ENCODE measurements around the gene GRHL1.

The GRHL1 gene

GRCh38 chr2:10001586-10001985 is 50.1 kb downstream of the GRHL1 start:
- H3K79me2 ChIP-seq (ENCODE audit: low read length): no peaks in the 10 kb centered on the region
- H3K9ac ChIP-seq (ENCODE audit: low read length): no peak overlapping the region
- H2AFZ ChIP-seq (ENCODE audit: low read depth, low read length): no peak overlapping the region
- TF ChIP-seq EZH2phosphoT487 (IDR thresholded peaks at IDR 0.05; ENCODE audit: low read depth) (no peak), CTCF (IDR thresholded peaks at IDR 0.05; ENCODE audit: low read depth, low read length) (no peak)
- H3K4me2 ChIP-seq (ENCODE audit: low read length): no peak overlapping the region
- no peaks in the 10 kb centered on the region for H3K27me3 ChIP-seq (ENCODE audit: low read depth, low read length)
- H3K4me3 ChIP-seq (ENCODE audit: low read length): no peak overlapping the region
- no peaks in the 10 kb centered on the region for H3K4me1 ChIP-seq (ENCODE audit: low read length)
- no peak overlapping the region for H3K27ac ChIP-seq (ENCODE audit: low read length)
- no peaks in the 10 kb centered on the region for H4K20me1 ChIP-seq (ENCODE audit: insufficient read depth, low read length)
- no peaks in the 10 kb centered on the region for H3K36me3 ChIP-seq (replicated peaks; ENCODE audit: low read depth, low read length)
- H3K9me3 ChIP-seq (ENCODE audit: insufficient read depth, low read length): no peaks in the 10 kb centered on the region

GRCh38 chr2:10002109-10002508 is 50.6 kb downstream of the GRHL1 start:
- Histone ChIP-seq H3K9me3 (ENCODE audit: insufficient read depth, low read length) (no peaks in the 10 kb centered on the region), H3K36me3 (replicated peaks; ENCODE audit: low read depth, low read length) (no peaks in the 10 kb centered on the region), H2AFZ (ENCODE audit: low read depth, low read length) (no peak overlapping the region), H4K20me1 (ENCODE audit: insufficient read depth, low read length) (no peaks in the 10 kb centered on the region), H3K27ac (ENCODE audit: low read length) (no peak overlapping the region), H3K9ac (ENCODE audit: low read length) (no peak overlapping the region), H3K27me3 (ENCODE audit: low read depth, low read length) (no peaks in the 10 kb centered on the region), H3K4me1 (ENCODE audit: low read length) (no peaks in the 10 kb centered on the region), H3K79me2 (ENCODE audit: low read length) (no peaks in the 10 kb centered on the region), H3K4me2 (ENCODE audit: low read length) (no peak overlapping the region), H3K4me3 (ENCODE audit: low read length) (no peak overlapping the region)
- TF ChIP-seq CTCF (IDR thresholded peaks at IDR 0.05; ENCODE audit: low read depth, low read length) (no peak), EZH2phosphoT487 (IDR thresholded peaks at IDR 0.05; ENCODE audit: low read depth) (no peak)

GRCh38 chr2:10002681-10003080 is 51.2 kb downstream of the GRHL1 start:
- Histone ChIP-seq H3K36me3 (replicated peaks; ENCODE audit: low read depth, low read length) (no peaks in the 10 kb centered on the region), H3K27ac (ENCODE audit: low read length) (no peak overlapping the region), H2AFZ (ENCODE audit: low read depth, low read length) (no peak overlapping the region), H4K20me1 (ENCODE audit: insufficient read depth, low read length) (no peaks in the 10 kb centered on the region), H3K4me1 (ENCODE audit: low read length) (no peaks in the 10 kb centered on the region), H3K4me2 (ENCODE audit: low read length) (no peak overlapping the region), H3K9me3 (ENCODE audit: insufficient read depth, low read length) (no peaks in the 10 kb centered on the region), H3K4me3 (ENCODE audit: low read length) (no peak overlapping the region), H3K79me2 (ENCODE audit: low read length) (no peaks in the 10 kb centered on the region), H3K27me3 (ENCODE audit: low read depth, low read length) (no peaks in the 10 kb centered on the region), H3K9ac (ENCODE audit: low read length) (no peak overlapping the region)
- TF ChIP-seq CTCF (IDR thresholded peaks at IDR 0.05; ENCODE audit: low read depth, low read length) (no peak), EZH2phosphoT487 (IDR thresholded peaks at IDR 0.05; ENCODE audit: low read depth) (no peak)

GRCh38 chr2:10003206-10004125 is 52.0 kb downstream of the GRHL1 start:
- Histone ChIP-seq H3K4me1 (ENCODE audit: low read length) (no peaks in the 10 kb centered on the region), H3K79me2 (ENCODE audit: low read length) (no peaks in the 10 kb centered on the region), H3K27ac (ENCODE audit: low read length) (no peak overlapping the region), H4K20me1 (ENCODE audit: insufficient read depth, low read length) (no peaks in the 10 kb centered on the region), H3K4me2 (ENCODE audit: low read length) (no peak overlapping the region), H3K9me3 (ENCODE audit: insufficient read depth, low read length) (no peaks in the 10 kb centered on the region), H3K36me3 (replicated peaks; ENCODE audit: low read depth, low read length) (no peaks in the 10 kb centered on the region), H2AFZ (ENCODE audit: low read depth, low read length) (no peak overlapping the region), H3K27me3 (ENCODE audit: low read depth, low read length) (no peaks in the 10 kb centered on the region), H3K9ac (ENCODE audit: low read length) (no peak overlapping the region), H3K4me3 (ENCODE audit: low read length) (no peak overlapping the region)
- no peak for TF ChIP-seq EZH2phosphoT487 (IDR thresholded peaks at IDR 0.05; ENCODE audit: low read depth)
- no peak for TF ChIP-seq CTCF (IDR thresholded peaks at IDR 0.05; ENCODE audit: low read depth, low read length)
